H1 (cell line): ENCODE results near the gene GTPBP1. TPM values are rescaled to one million over a fixed set of nuclear protein-coding genes. Genes with fewer than 3 reads are reported as not detected.

Experiments
- CTCF ChIA-PET: fragments of 300-600 bp; sonication (Branson Sonifier 250); formaldehyde crosslinking; loops from one replicate; lab custom pipeline; 2021; ENCODE audit not compliant: partially characterized antibody; lab: Charles Lee
- POLR2A ChIA-PET: fragments of 300-600 bp; sonication (Branson Sonifier 250); formaldehyde crosslinking; loops from one replicate; lab custom pipeline; 2021; ENCODE audit warnings: inconsistent platforms; ENCODE audit not compliant: partially characterized antibody; lab: Charles Lee
- DNase-seq, 2 experiments: peaks; one replicate each; pipeline versions ENCODE4 v3.0.0 to v3.0.0-alpha.2; 2010 to 2022; ENCODE audit warnings: low spot score in 2 of 2, low read depth in 1 of 2, mixed read lengths in 1 of 2
- FAIRE-seq: peaks from 2 replicates; lab custom pipeline; 2011; peaks lifted over from hg19 to GRCh38; lab: Jason Lieb, UNC
- H2AFZ ChIP-seq: 2 replicates; pipeline ENCODE4 v1.8.1; 2012; ENCODE audit warnings: low read length, inconsistent platforms
- H2AK5ac ChIP-seq: 2 replicates; pipeline ENCODE4 v1.6.1; 2013; ENCODE audit warnings: low read depth, low read length
- H2BK120ac ChIP-seq: replicated peaks from 2 replicates; pipeline ENCODE3; 2013; ENCODE audit warnings: low read depth, low read length, inconsistent platforms
- H2BK12ac ChIP-seq: 2 replicates; pipeline ENCODE4 v1.6.1; 2013; ENCODE audit warnings: low read depth, low read length
- H2BK15ac ChIP-seq: 2 replicates; pipeline ENCODE4 v1.6.1; 2013; ENCODE audit warnings: low read length
- H2BK20ac ChIP-seq: 2 replicates; pipeline ENCODE4 v1.6.1; 2013; ENCODE audit warnings: low read length
- H2BK5ac ChIP-seq: 2 replicates; pipeline ENCODE4 v1.6.1; 2013; ENCODE audit warnings: low read depth, low read length
- H3K14ac ChIP-seq: 2 replicates; pipeline ENCODE4 v1.6.1; 2013; ENCODE audit warnings: inconsistent platforms; ENCODE audit not compliant: insufficient read length
- H3K18ac ChIP-seq: 2 replicates; pipeline ENCODE4 v1.6.1; 2013; ENCODE audit warnings: low read length; ENCODE audit errors: extremely low read depth
- H3K23ac ChIP-seq: 2 replicates; pipeline ENCODE4 v1.6.1; 2013; ENCODE audit warnings: inconsistent platforms; ENCODE audit not compliant: insufficient read length
- H3K23me2 ChIP-seq: 2 replicates; pipeline ENCODE4 v1.6.1; 2013; ENCODE audit warnings: low read depth, low read length
- H3K27ac ChIP-seq: 2 replicates; pipeline ENCODE4 v1.6.1; 2011; ENCODE audit warnings: low read depth, low read length, inconsistent platforms
- H3K27me3 ChIP-seq, 4 experiments: replicated peaks in 1 of 4; 1 replicate in 1 of 4; 2 replicates in 3 of 4; pipeline versions ENCODE4 v1.6.1 to v1.8.1; 2011 to 2013; ENCODE audit warnings: low read length in 3 of 4, mild to moderate bottlenecking in 3 of 4, inconsistent platforms in 2 of 4, mixed read lengths in 2 of 4, moderate library complexity in 1 of 4; ENCODE audit not compliant: control insufficient read depth in 3 of 4, insufficient read depth in 3 of 4; ENCODE audit errors: extremely low read depth in 1 of 4
- H3K36me3 ChIP-seq, 4 experiments: 2 replicates each; pipeline versions ENCODE4 v1.6.1 to v1.8.1; 2011 to 2013; ENCODE audit warnings: mild to moderate bottlenecking in 4 of 4, low read length in 3 of 4, moderate library complexity in 2 of 4, control low read depth in 1 of 4, inconsistent platforms in 1 of 4; ENCODE audit not compliant: insufficient read depth in 4 of 4, control insufficient read depth in 2 of 4
- H3K4ac ChIP-seq: replicated peaks from 2 replicates; pipeline ENCODE3; 2013; ENCODE audit warnings: low read length, low read depth, mixed read lengths, inconsistent platforms; ENCODE audit not compliant: insufficient read length
- H3K4me1 ChIP-seq, 4 experiments: replicated peaks in 1 of 4; 1 replicate in 1 of 4; 2 replicates in 3 of 4; pipeline versions ENCODE4 v1.6.1 to v1.8.1; 2011 to 2013; ENCODE audit warnings: low read length in 3 of 4, inconsistent platforms in 2 of 4, mixed read lengths in 1 of 4; ENCODE audit not compliant: insufficient read depth in 4 of 4, control insufficient read depth in 3 of 4
- H3K4me2 ChIP-seq, 2 experiments: 2 replicates each; pipeline versions ENCODE4 v1.6.1 to v1.8.1; 2011 to 2013; ENCODE audit warnings: low read depth in 2 of 2, low read length in 2 of 2, control low read depth in 1 of 2, inconsistent platforms in 1 of 2, mild to moderate bottlenecking in 1 of 2; ENCODE audit not compliant: insufficient read depth in 1 of 2
- H3K4me3 ChIP-seq, 4 experiments: fragments of 200-600, 300-600 bp in 1 of 4; sonication (generic), shearing (Covaris generic), sonication (Bioruptor Twin) in 1 of 4; 2 replicates each; pipeline versions ENCODE4 v1.5.1 to v1.8.1; 2011 to 2016; ENCODE audit warnings: low read length in 4 of 4, low read depth in 3 of 4, control low read depth in 2 of 4, inconsistent platforms in 2 of 4, mild to moderate bottlenecking in 2 of 4, mixed read lengths in 1 of 4, moderate library complexity in 1 of 4; ENCODE audit not compliant: insufficient read depth in 2 of 4; ENCODE audit errors: extremely low read depth in 1 of 4
- H3K56ac ChIP-seq: replicated peaks from 2 replicates; pipeline ENCODE3; 2013; ENCODE audit warnings: low read depth, mild to moderate bottlenecking, mixed read lengths, low read length, inconsistent platforms; ENCODE audit not compliant: insufficient read length
- H3K79me1 ChIP-seq: 2 replicates; pipeline ENCODE4 v1.6.1; 2013; ENCODE audit warnings: low read depth, low read length, control low read depth
- H3K79me2 ChIP-seq, 2 experiments: 2 replicates each; pipeline versions ENCODE4 v1.6.1 to v1.8.1; 2012 to 2013; ENCODE audit warnings: low read length in 2 of 2, mild to moderate bottlenecking in 2 of 2, inconsistent platforms in 1 of 2; ENCODE audit not compliant: insufficient read depth in 2 of 2, control insufficient read depth in 1 of 2
- H3K9ac ChIP-seq, 4 experiments: replicated peaks in 1 of 4; 1 replicate in 1 of 4; 2 replicates in 3 of 4; pipeline versions ENCODE4 v1.6.1 to v1.8.1; 2011 to 2013; ENCODE audit warnings: low read depth in 3 of 4, low read length in 3 of 4, control low read depth in 2 of 4, mild to moderate bottlenecking in 2 of 4, moderate library complexity in 2 of 4, inconsistent platforms in 1 of 4; ENCODE audit errors: extremely low read depth in 1 of 4
- H3K9me3 ChIP-seq, 2 experiments: 2 replicates each; pipeline versions ENCODE4 v1.6.1 to v1.8.1; 2012 to 2013; ENCODE audit warnings: mild to moderate bottlenecking in 2 of 2, moderate library complexity in 2 of 2, control low read depth in 1 of 2, inconsistent platforms in 1 of 2, low read depth in 1 of 2, low read length in 1 of 2, mixed read lengths in 1 of 2; ENCODE audit not compliant: insufficient read depth in 2 of 2
- H4K20me1 ChIP-seq, 2 experiments: replicated peaks in 1 of 2; 2 replicates each; pipeline versions ENCODE3 to v1.8.1; 2011 to 2013; ENCODE audit warnings: inconsistent platforms in 2 of 2, low read length in 2 of 2, mild to moderate bottlenecking in 1 of 2; ENCODE audit not compliant: insufficient read depth in 2 of 2, control insufficient read depth in 1 of 2
- H4K5ac ChIP-seq: 2 replicates; pipeline ENCODE4 v1.6.1; 2013; ENCODE audit warnings: low read length, low read depth, mixed read lengths, inconsistent platforms; ENCODE audit not compliant: insufficient read length
- H4K8ac ChIP-seq: 2 replicates; pipeline ENCODE4 v1.8.0; 2013; ENCODE audit warnings: mild to moderate bottlenecking, moderate library complexity, low read length, inconsistent platforms; ENCODE audit not compliant: insufficient read depth; ENCODE audit errors: extremely low read depth
- H4K91ac ChIP-seq: replicated peaks from 2 replicates; pipeline ENCODE3; 2013; ENCODE audit warnings: low read length, mixed read lengths, inconsistent platforms; ENCODE audit not compliant: insufficient read length
- YY1 ChIP-seq: IDR thresholded peaks from 2 replicates; pipeline ENCODE4 v1.6.1; 2011; ENCODE audit warnings: low read depth, mild to moderate bottlenecking, low read length
- WGBS, 2 experiments: shearing (Covaris generic) in 1 of 2; methylation state at CpG; one replicate each; pipeline versions ENCODE4 v1.1.6 to v1.1.7; 2013 to 2015; ENCODE audit warnings: low lambda C conversion rate in 2 of 2, mixed read lengths in 2 of 2, inconsistent platforms in 1 of 2, low coverage in 1 of 2, missing lambda C conversion rate in 1 of 2; ENCODE audit not compliant: insufficient replicate concordance in 2 of 2, insufficient coverage in 1 of 2, insufficient read length in 1 of 2; ENCODE audit errors: extremely low coverage in 1 of 2, missing lambda C conversion rate in 1 of 2; 5-methylcytosine and 5-hydroxymethylcytosine counted together
- polyA plus RNA-seq, 7 experiments: library from polyadenylated mRNA; depleted of rRNA in 3 of 7; stranded (reverse) in 5 of 7; unstranded in 2 of 7; fragments of >200 nt in 5 of 7; fragments of 200-250 nt in 2 of 7; gene quantifications; 1 replicate in 5 of 7; 2 replicates in 1 of 7; 4 replicates in 1 of 7; pipeline versions ENCODE4 v1.2.1 to v1.2.3, GENCODE V29; 2011 to 2013; ENCODE audit warnings: missing spikeins in 2 of 7, mixed read lengths in 2 of 7
- total RNA-seq: library from RNA; stranded (reverse); fragmentation: NEBNext Ultra II Directional; extraction: Animal tissue kit (Norgen Biotek cat#: 25700); gene quantifications from 2 replicates; pipeline ENCODE4 v1.2.1, GENCODE V29; 2021

Gene GTPBP1
- total and polyA plus RNA-seq, 2 of the 8 experiments (the other 6 are each of a cell fraction or from before 2014, with no cell fraction given) = 53.1 to 91.8 TPM

DNA sequence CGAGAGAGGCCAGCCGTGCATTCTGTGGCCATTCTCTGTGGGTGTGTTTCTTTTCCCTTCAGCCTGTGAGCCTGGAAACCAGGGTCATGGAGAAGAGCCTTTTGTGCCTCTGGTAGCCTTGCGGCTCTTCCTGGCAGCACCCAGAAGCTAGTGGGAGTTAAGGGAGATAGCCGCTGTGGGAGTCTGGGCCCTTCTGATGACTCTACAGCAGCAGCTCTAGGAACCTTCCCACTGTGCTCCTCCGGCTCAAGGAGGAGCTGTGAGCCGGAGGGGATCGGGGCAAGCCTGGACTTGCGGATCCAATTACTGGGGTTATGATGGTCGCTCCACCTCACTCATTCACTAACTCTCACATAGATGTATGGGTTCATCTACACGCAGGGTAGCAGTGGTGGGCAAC lies 10.5 kb downstream of the GTPBP1 start:
- Histone ChIP-seq H4K20me1 (peaks cover 4 to 24% of the 10 kb centered on the region in 2 experiments), H3K9me3 (no peaks in the 10 kb centered on the region), H3K56ac (no peak overlapping the region), H2BK12ac (0 out of 2 replicates have a peak overlapping the region, but pooled peaks have one; percentile 6), H2BK15ac (no peak overlapping the region), H4K91ac (peak overlapping the region; percentile 66), H3K27me3 (no peaks in the 10 kb centered on the region), H2AFZ (no peak overlapping the region), H2AK5ac (no peak overlapping the region), H2BK120ac (no peak overlapping the region), H3K4me2 (no peak overlapping the region), H3K23ac (no peak overlapping the region), H3K79me1 (peaks cover 20% of the 10 kb centered on the region), H3K9ac (no peak overlapping the region), H3K14ac (no peak overlapping the region), H3K4me1 (peaks cover 4 to 10% (median 6%) of the 10 kb centered on the region in 4 experiments), H4K8ac (no peak overlapping the region), H3K27ac (peak overlapping the region; percentile 15; the same call in 1 of the 2 replicates), H2BK20ac (no peak overlapping the region), H3K18ac (peak overlapping the region; percentile 19; the same call in 1 of the 2 replicates), H3K79me2 (peaks cover 3 to 46% of the 10 kb centered on the region in 2 experiments), H3K4me3 (no peak overlapping the region), H3K4ac (peak overlapping the region; percentile 87), H2BK5ac (peak overlapping the region; percentile 73), H4K5ac (peak overlapping the region; percentile 32), H3K23me2 (no peaks in the 10 kb centered on the region), H3K36me3 (peaks cover 4 to 40% (median 17%) of the 10 kb centered on the region in 4 experiments; a peak in 5 of 8 replicates)
- no peak for TF ChIP-seq YY1
- WGBS, 2 experiments = 82% methylated on average over 10 of the region's 10 CpGs; no CpG with 5 or more reads in 1 of the 2 experiments
- FAIRE-seq = no peak
- DNase-seq = no peak
- POLR2A ChIA-PET = interaction anchor here (0.8 to 5.1 kb wide), 7 partner anchors 8 to 34 kb away, joined by 3 to 39 read pairs (median 3); partner anchors contain the start of genes GTPBP1 and TOMM22
- CTCF ChIA-PET = interaction anchor here (3.2 to 5.1 kb wide), 2 partner anchors 9 to 17 kb away, joined by 26 read pairs; no protein-coding TSS in a partner anchor
